SK-N-SH treated with all-trans-retinoic acid at 6 μM for 48 hours (cell line): ENCODE results near the gene PLCB1.

Experiments
- ATAC-seq: fragments of 200-7000 bp; cut with Tn5 transposase; 3 replicates; pipeline ENCODE4 v1.9.1; 2020; ENCODE audit warnings: mild to moderate bottlenecking, moderate library complexity
- ARNTL ChIP-seq: fragments of 450-650 bp; formaldehyde crosslinking; IDR thresholded peaks from 2 replicates; pipeline ENCODE4 v1.5.0; 2020; ENCODE audit warnings: low read depth, mild to moderate bottlenecking, moderate library complexity, borderline replicate concordance
- BACH2 ChIP-seq: fragments of 250-450 bp; sonication (Bioruptor Pico); IDR thresholded peaks from 2 replicates; pipeline ENCODE4 v1.9.0; 2021; ENCODE audit warnings: mild to moderate bottlenecking, borderline replicate concordance
- CREB5 ChIP-seq: fragments of 250-450 bp; sonication (Bioruptor Pico); IDR thresholded peaks from 2 replicates; pipeline ENCODE4 v1.5.1; 2020; ENCODE audit warnings: low read depth, mild to moderate bottlenecking, moderate library complexity
- ESRRG ChIP-seq: fragments of 250-450 bp; sonication (Bioruptor Pico); IDR thresholded peaks from 2 replicates; pipeline ENCODE4 v1.6.1; 2021; ENCODE audit warnings: mild to moderate bottlenecking
- GLIS3 ChIP-seq: fragments of 250-450 bp; sonication (Bioruptor Pico); IDR thresholded peaks from 2 replicates; pipeline ENCODE4 v1.5.0; 2020; ENCODE audit warnings: mild to moderate bottlenecking, moderate library complexity
- ISL1 ChIP-seq: fragments of 250-450 bp; sonication (Bioruptor Pico); IDR thresholded peaks from 2 replicates; pipeline ENCODE4 v2.1.2; 2022; ENCODE audit warnings: mild to moderate bottlenecking, moderate library complexity
- OSR1 ChIP-seq: fragments of 250-450 bp; sonication (Bioruptor Pico); IDR thresholded peaks from 2 replicates; pipeline ENCODE4 v1.8.0; 2022; ENCODE audit warnings: moderate library complexity, mild to moderate bottlenecking, inconsistent platforms
- PATZ1 ChIP-seq: fragments of 250-450 bp; sonication (Bioruptor Pico); IDR thresholded peaks from 2 replicates; pipeline ENCODE4 v1.8.0; 2020; ENCODE audit warnings: mild to moderate bottlenecking, moderate library complexity, borderline replicate concordance
- PPARA ChIP-seq: fragments of 250-450 bp; sonication (Bioruptor Pico); IDR thresholded peaks from 2 replicates; pipeline ENCODE4 v1.5.0; 2020; ENCODE audit warnings: mild to moderate bottlenecking, borderline replicate concordance
- RARB ChIP-seq: fragments of 250-450 bp; sonication (Bioruptor Pico); IDR thresholded peaks from 2 replicates; pipeline ENCODE4 v1.8.0; 2021; ENCODE audit warnings: mild to moderate bottlenecking, moderate library complexity
- SNAI2 ChIP-seq: fragments of 250-450 bp; sonication (Bioruptor Pico); IDR thresholded peaks from 2 replicates; pipeline ENCODE4 v1.5.0; 2020; ENCODE audit warnings: mild to moderate bottlenecking, moderate library complexity
- TCF4 ChIP-seq: fragments of 250-450 bp; sonication (Bioruptor Pico); IDR thresholded peaks from 2 replicates; pipeline ENCODE4 v1.8.0; 2021; ENCODE audit warnings: mild to moderate bottlenecking, moderate library complexity, borderline replicate concordance
- TOX ChIP-seq: fragments of 250-450 bp; sonication (Bioruptor Pico); IDR thresholded peaks from 2 replicates; pipeline ENCODE4 v1.8.0; 2021; ENCODE audit warnings: mild to moderate bottlenecking, moderate library complexity, borderline replicate concordance
- TSHZ2 ChIP-seq: fragments of 250-450 bp; sonication (Bioruptor Pico); IDR thresholded peaks from 2 replicates; pipeline ENCODE4 v1.5.0; 2020; ENCODE audit warnings: mild to moderate bottlenecking, moderate library complexity
- ZC3H10 ChIP-seq: fragments of 250-450 bp; sonication (Bioruptor Pico); IDR thresholded peaks from 2 replicates; pipeline ENCODE4 v1.5.1; 2021; ENCODE audit warnings: mild to moderate bottlenecking, moderate library complexity
- ZFP3 ChIP-seq: fragments of 250-450 bp; sonication (Bioruptor Pico); IDR thresholded peaks from 2 replicates; pipeline ENCODE4 v1.5.0; 2020; ENCODE audit warnings: mild to moderate bottlenecking, moderate library complexity
- ZFP30 ChIP-seq: fragments of 450-650 bp; formaldehyde crosslinking; IDR thresholded peaks from 2 replicates; pipeline ENCODE4 v1.5.0; 2022; ENCODE audit warnings: mild to moderate bottlenecking, moderate library complexity
- ZNF565 ChIP-seq: fragments of 450-650 bp; formaldehyde crosslinking; conservative IDR thresholded peaks from 2 replicates; pipeline ENCODE4 v1.5.0; 2020; ENCODE audit warnings: low read depth, mild to moderate bottlenecking, moderate library complexity
- ZNF70 ChIP-seq: fragments of 450-650 bp; formaldehyde crosslinking; IDR thresholded peaks from 2 replicates; pipeline ENCODE4 v1.5.0; 2020; ENCODE audit warnings: mild to moderate bottlenecking, moderate library complexity
- ZNF8 ChIP-seq: fragments of 450-650 bp; formaldehyde crosslinking; IDR thresholded peaks from 2 replicates; pipeline ENCODE4 v1.5.0; 2020; ENCODE audit warnings: mild to moderate bottlenecking, moderate library complexity
- TF ChIP-seq, protein P1 (sequence below): fragments of 250-450 bp; sonication (Bioruptor Pico); IDR thresholded peaks from 2 replicates; pipeline ENCODE4 v1.8.0; 2021; ENCODE audit warnings: low read depth, mild to moderate bottlenecking, moderate library complexity, borderline replicate concordance
- TF ChIP-seq, protein P2 (sequence below): fragments of 250-450 bp; sonication (Bioruptor Pico); IDR thresholded peaks from 2 replicates; pipeline ENCODE4 v1.5.1; 2021; ENCODE audit warnings: mild to moderate bottlenecking, moderate library complexity

The PLCB1 gene

DNA sequence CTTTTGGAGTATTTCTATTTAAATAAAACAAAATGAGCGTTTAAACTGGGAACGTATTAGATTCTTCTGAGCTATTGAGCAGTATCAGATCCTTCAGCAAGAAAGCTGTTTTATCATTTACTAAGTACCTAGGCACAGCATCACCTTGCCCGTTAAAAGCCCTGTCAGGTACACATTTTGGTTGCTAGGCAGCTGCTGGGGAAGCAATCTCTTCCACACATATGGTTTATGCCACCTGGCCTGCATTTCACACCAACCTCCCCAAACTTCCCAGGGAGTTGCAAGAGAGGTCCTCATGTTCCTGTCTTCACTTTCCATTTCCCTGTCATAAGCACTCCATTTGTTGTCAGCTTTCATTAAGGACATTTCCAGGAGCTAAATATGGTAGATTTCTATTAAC, 400.1 kb downstream of the PLCB1 start:
- no peak for TF ChIP-seq ISL1
- TF ChIP-seq OSR1 (CRISPR knock-in tag), result no peak
- no peak for TF ChIP-seq PATZ1
- TF ChIP-seq, protein P1, sequence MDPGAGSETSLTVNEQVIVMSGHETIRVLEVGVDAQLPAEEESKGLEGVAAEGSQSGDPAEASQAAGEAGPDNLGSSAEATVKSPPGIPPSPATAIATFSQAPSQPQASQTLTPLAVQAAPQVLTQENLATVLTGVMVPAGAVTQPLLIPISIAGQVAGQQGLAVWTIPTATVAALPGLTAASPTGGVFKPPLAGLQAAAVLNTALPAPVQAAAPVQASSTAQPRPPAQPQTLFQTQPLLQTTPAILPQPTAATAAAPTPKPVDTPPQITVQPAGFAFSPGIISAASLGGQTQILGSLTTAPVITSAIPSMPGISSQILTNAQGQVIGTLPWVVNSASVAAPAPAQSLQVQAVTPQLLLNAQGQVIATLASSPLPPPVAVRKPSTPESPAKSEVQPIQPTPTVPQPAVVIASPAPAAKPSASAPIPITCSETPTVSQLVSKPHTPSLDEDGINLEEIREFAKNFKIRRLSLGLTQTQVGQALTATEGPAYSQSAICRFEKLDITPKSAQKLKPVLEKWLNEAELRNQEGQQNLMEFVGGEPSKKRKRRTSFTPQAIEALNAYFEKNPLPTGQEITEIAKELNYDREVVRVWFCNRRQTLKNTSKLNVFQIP (CRISPR knock-in tag), result no peak
- no peak for ATAC-seq

- ATAC-seq, result peak; percentile 25; the same call in 1 of the 3 replicates
- TF ChIP-seq ZNF8 (CRISPR knock-in tag), result no peak
- no peak for TF ChIP-seq RARB
- TF ChIP-seq CREB5 (CRISPR knock-in tag), result no peak
- TF ChIP-seq ZC3H10 (CRISPR knock-in tag), result no peak
- no peak for TF ChIP-seq OSR1 (CRISPR knock-in tag)
Observed at GRCh38 chr20:8534368-8535160, 402.5 kb downstream of the PLCB1 start.

- ATAC-seq, result peak; percentile 49; the same call in 1 of the 3 replicates
- TF ChIP-seq SNAI2 (CRISPR knock-in tag) (no peak), TSHZ2 (CRISPR knock-in tag) (no peak)
- TF ChIP-seq, all 23 proteins: peak for 0
Observed at GRCh38 chr20:8535403-8536261, 403.6 kb downstream of the PLCB1 start.

DNA sequence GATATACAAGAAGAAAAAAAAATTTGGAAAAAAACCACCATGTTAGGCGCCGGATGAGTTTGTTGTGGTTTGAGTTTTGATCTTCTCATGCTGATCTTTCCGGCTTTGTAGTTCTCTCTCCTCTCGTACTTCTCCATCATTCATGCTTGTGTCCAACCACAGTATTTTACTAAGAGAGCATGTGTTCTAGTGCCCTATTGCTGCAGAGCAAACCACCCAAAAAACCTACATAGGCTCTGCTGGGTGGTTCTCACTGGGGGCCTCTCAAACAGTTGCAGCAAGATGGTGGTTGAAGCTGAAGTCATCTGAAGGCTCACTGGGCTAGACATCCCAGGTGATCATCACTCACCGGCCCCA, 404.2 kb downstream of the PLCB1 start:
- no peak for ATAC-seq
- TF ChIP-seq TOX (no peak), TCF4 (CRISPR knock-in tag) (no peak), ZNF70 (CRISPR knock-in tag) (no peak), ARNTL (no peak), OSR1 (CRISPR knock-in tag) (no peak), ZFP3 (CRISPR knock-in tag) (no peak), ESRRG (CRISPR knock-in tag) (no peak), PPARA (CRISPR knock-in tag) (no peak), GLIS3 (no peak), BACH2 (CRISPR knock-in tag) (no peak), ZNF565 (CRISPR knock-in tag) (no peak), PATZ1 (no peak), RARB (no peak), ZC3H10 (CRISPR knock-in tag) (no peak), ZFP30 (CRISPR knock-in tag) (no peak)
- TF ChIP-seq, protein P1 (CRISPR knock-in tag), result no peak
- TF ChIP-seq, protein P2, sequence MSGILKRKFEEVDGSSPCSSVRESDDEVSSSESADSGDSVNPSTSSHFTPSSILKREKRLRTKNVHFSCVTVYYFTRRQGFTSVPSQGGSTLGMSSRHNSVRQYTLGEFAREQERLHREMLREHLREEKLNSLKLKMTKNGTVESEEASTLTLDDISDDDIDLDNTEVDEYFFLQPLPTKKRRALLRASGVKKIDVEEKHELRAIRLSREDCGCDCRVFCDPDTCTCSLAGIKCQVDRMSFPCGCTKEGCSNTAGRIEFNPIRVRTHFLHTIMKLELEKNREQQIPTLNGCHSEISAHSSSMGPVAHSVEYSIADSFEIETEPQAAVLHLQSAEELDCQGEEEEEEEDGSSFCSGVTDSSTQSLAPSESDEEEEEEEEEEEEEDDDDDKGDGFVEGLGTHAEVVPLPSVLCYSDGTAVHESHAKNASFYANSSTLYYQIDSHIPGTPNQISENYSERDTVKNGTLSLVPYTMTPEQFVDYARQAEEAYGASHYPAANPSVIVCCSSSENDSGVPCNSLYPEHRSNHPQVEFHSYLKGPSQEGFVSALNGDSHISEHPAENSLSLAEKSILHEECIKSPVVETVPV, result no peak
